Measurements from ENCODE around the gene ERP44.
"Not testable (repeated sequence)": the region's sequence is repeated elsewhere in the genome, so short reads cannot be mapped to it uniquely, and the experiment has no call there.

Gene ERP44

GRCh38 chr9:100067990-100068389 is 30.8 kb downstream of the ERP44 start:
- DNase-seq (ENCODE audit: low spot score) = not testable (repeated sequence)

- DNase-seq (ENCODE audit: low spot score) = no peak
These were observed 32.3 kb downstream of the ERP44 start for GRCh38 chr9:100066539-100066938.

- DNase-seq (ENCODE audit: low spot score) = no peak
These were observed 33.8 kb downstream of the ERP44 start for GRCh38 chr9:100064872-100065581.

GRCh38 chr9:100063185-100063584 is 35.6 kb downstream of the ERP44 start:
- no peak for DNase-seq (ENCODE audit: low spot score)

- DNase-seq (ENCODE audit: low spot score) = not testable (repeated sequence)
These were observed 36.1 kb downstream of the ERP44 start for GRCh38 chr9:100062683-100063082.

GRCh38 chr9:100058699-100059579 is 39.9 kb downstream of the ERP44 start:
- DNase-seq (ENCODE audit: low spot score) = no peak

GRCh38 chr9:100057624-100058023 is 41.2 kb downstream of the ERP44 start:
- no peak for DNase-seq (ENCODE audit: low spot score)

GRCh38 chr9:100056561-100056960 is 42.2 kb downstream of the ERP44 start:
- DNase-seq (ENCODE audit: low spot score) = no peak

- DNase-seq (ENCODE audit: low spot score) = no peak
These were observed 46.4 kb downstream of the ERP44 start for GRCh38 chr9:100052375-100052774.

- no peak for DNase-seq (ENCODE audit: low spot score)
These were observed 49.2 kb downstream of the ERP44 start for GRCh38 chr9:100049551-100049950.

- DNase-seq (ENCODE audit: low spot score) = no peak
These were observed 60.3 kb downstream of the ERP44 start for GRCh38 chr9:100038472-100038871.

GRCh38 chr9:100033877-100034551 is 64.8 kb downstream of the ERP44 start:
- no peak for DNase-seq (ENCODE audit: low spot score)

GRCh38 chr9:100030548-100030947 is 68.3 kb downstream of the ERP44 start:
- no peak for DNase-seq (ENCODE audit: low spot score)

- DNase-seq (ENCODE audit: low spot score) = no peak
These were observed 69.5 kb downstream of the ERP44 start for GRCh38 chr9:100029251-100029650.

GRCh38 chr9:100028201-100028784 is 70.5 kb downstream of the ERP44 start:
- DNase-seq (ENCODE audit: low spot score) = peak; percentile 77

GRCh38 chr9:100027543-100027942 is 71.3 kb downstream of the ERP44 start:
- no peak for DNase-seq (ENCODE audit: low spot score)

GRCh38 chr9:100021931-100022330 is 76.9 kb downstream of the ERP44 start:
- no peak for DNase-seq (ENCODE audit: low spot score)

- no peak for DNase-seq (ENCODE audit: low spot score)
These were observed 78.5 kb downstream of the ERP44 start for GRCh38 chr9:100020121-100020795.

GRCh38 chr9:100019541-100019940 is 79.3 kb downstream of the ERP44 start:
- DNase-seq (ENCODE audit: low spot score) = no peak

- no peak for DNase-seq (ENCODE audit: low spot score)
These were observed 84.0 kb downstream of the ERP44 start for GRCh38 chr9:100014846-100015245.

- no peak for DNase-seq (ENCODE audit: low spot score)
These were observed 85.2 kb downstream of the ERP44 start for GRCh38 chr9:100013573-100013972.

- no peak for DNase-seq (ENCODE audit: low spot score)
These were observed 86.5 kb downstream of the ERP44 start for GRCh38 chr9:100012279-100012678.
